ENCODE measurements around the gene IFIH1.
A peak's percentile ranks its signal among the peaks of the same experiment; 100 is the strongest.

Gene IFIH1

GRCh38 chr2:162256591-162256991 is 61.9 kb downstream of the IFIH1 start:
- no peak for DNase-seq

GRCh38 chr2:162254236-162254871 is 64.1 kb downstream of the IFIH1 start:
- DNase-seq: no peak

- DNase-seq: no peak
Observed at GRCh38 chr2:162253435-162253834, 65.0 kb downstream of the IFIH1 start.

GRCh38 chr2:162252153-162252552 is 66.3 kb downstream of the IFIH1 start:
- DNase-seq: no peak

- DNase-seq: no peak
Observed at GRCh38 chr2:162245781-162246180, 72.7 kb downstream of the IFIH1 start.

GRCh38 chr2:162245061-162245460 is 73.4 kb downstream of the IFIH1 start:
- DNase-seq: no peak

- no peak for DNase-seq
Observed at GRCh38 chr2:162244541-162245031, 73.9 kb downstream of the IFIH1 start.

- no peak for DNase-seq
Observed at GRCh38 chr2:162243715-162244114, 74.8 kb downstream of the IFIH1 start.

- DNase-seq: no peak
Observed at GRCh38 chr2:162243294-162243693, 75.2 kb downstream of the IFIH1 start, which contains the start of gene FAP. Gene FAP, minus strand, starts transcription at chr2:162243445. Its CDS starts 118 bp downstream, at chr2:162243327.

- DNase-seq: no peak
Observed at GRCh38 chr2:162242586-162243280, 75.8 kb downstream of the IFIH1 start.

GRCh38 chr2:162241571-162241970 is 76.9 kb downstream of the IFIH1 start:
- DNase-seq: no peak

- DNase-seq: no peak
Observed at GRCh38 chr2:162234620-162235462, 83.6 kb downstream of the IFIH1 start.

GRCh38 chr2:162233197-162233596 is 85.3 kb downstream of the IFIH1 start:
- no peak for DNase-seq

GRCh38 chr2:162232671-162233070 is 85.8 kb downstream of the IFIH1 start:
- DNase-seq: no peak

GRCh38 chr2:162232027-162232426 is 86.5 kb downstream of the IFIH1 start:
- no peak for DNase-seq

- no peak for DNase-seq
Observed at GRCh38 chr2:162230761-162231160, 87.7 kb downstream of the IFIH1 start.

GRCh38 chr2:162226836-162227235 is 91.6 kb downstream of the IFIH1 start:
- no peak for DNase-seq

GRCh38 chr2:162221064-162221463 is 97.4 kb downstream of the IFIH1 start:
- peak; percentile 55 for DNase-seq

- no peak for DNase-seq
Observed at GRCh38 chr2:162220368-162220767, 98.1 kb downstream of the IFIH1 start.

GRCh38 chr2:162219426-162219825 is 99.1 kb downstream of the IFIH1 start:
- no peak for DNase-seq

GRCh38 chr2:162217598-162217997 is 100.9 kb downstream of the IFIH1 start:
- DNase-seq: no peak

All from NCI-H146 (cell line).